Measurements from ENCODE around the gene SLTM.
A peak's percentile ranks its signal among the peaks of the same experiment; 100 is the strongest.

Gene SLTM

DNA sequence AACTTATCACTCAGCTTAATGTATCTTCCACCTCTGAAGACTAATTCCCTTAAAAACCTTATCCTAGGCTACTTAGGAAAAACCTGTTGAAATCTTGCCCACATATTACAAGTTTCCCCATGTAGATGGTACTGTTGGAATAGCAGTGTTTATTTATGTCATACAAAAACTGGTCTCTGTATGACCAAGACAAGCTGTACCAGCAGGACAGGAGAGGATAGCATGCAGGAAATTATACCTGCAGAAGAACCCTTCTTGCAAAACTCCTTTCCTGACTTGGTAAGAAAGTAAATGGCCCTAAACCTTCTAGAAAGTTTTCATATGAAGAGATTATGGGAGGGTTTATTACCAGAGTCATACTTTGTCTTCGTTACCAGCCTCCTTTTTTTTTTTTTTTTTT is 28.7 kb upstream of the SLTM start:
- Histone ChIP-seq H2BK5ac (ENCODE audit: low read depth, low read length, poor library complexity) (no peak overlapping the region), H3K27ac (ENCODE audit: low read depth, low read length) (no peak overlapping the region), H2BK120ac (ENCODE audit: insufficient read depth, low read length, poor library complexity) (no peak overlapping the region), H3K4me3 (ENCODE audit: low read depth, low read length) (no peak overlapping the region), H3K4me1 (ENCODE audit: control insufficient read depth in 1 of 2, insufficient read depth in 2 of 2, low read length in 2 of 2) (no peaks in the 10 kb centered on the region), H3K4me2 (ENCODE audit: low read length) (no peak overlapping the region), H3K9ac (ENCODE audit: low read length) (no peak overlapping the region), H3K79me2 (ENCODE audit: control insufficient read depth, insufficient read depth, low read length, poor library complexity) (no peaks in the 10 kb centered on the region), H2AFZ (ENCODE audit: insufficient read depth, low read length, poor library complexity) (no peak overlapping the region), H3K14ac (ENCODE audit: low read length) (no peak overlapping the region), H3K27me3 (ENCODE audit: insufficient read depth, low read length) (no peaks in the 10 kb centered on the region), H3K9me3 (ENCODE audit: insufficient read depth, low read depth, low read length) (no peaks in the 10 kb centered on the region), H3K79me1 (ENCODE audit: low read length) (no peaks in the 10 kb centered on the region), H3K23ac (ENCODE audit: low read length) (no peak overlapping the region), H4K12ac (ENCODE audit: low read depth, low read length) (no peak overlapping the region), H4K8ac (ENCODE audit: low read depth, low read length) (no peak overlapping the region), H4K91ac (ENCODE audit: low read depth, low read length) (no peak overlapping the region), H3K4ac (ENCODE audit: low read depth, low read length) (no peak overlapping the region), H3K36me3 (ENCODE audit: control insufficient read depth in 1 of 2, insufficient read depth in 2 of 2, low read length in 2 of 2) (no peaks in the 10 kb centered on the region), H2BK12ac (ENCODE audit: low read length) (no peak overlapping the region), H2AK5ac (ENCODE audit: low read length) (no peak overlapping the region), H3K18ac (ENCODE audit: low read length) (no peak overlapping the region)
- no CpG with 5 or more reads among the region's 1 CpG for WGBS (ENCODE audit: extremely low coverage, insufficient coverage, insufficient read length)
- DNase-seq: peak; percentile 61 to 84

DNA sequence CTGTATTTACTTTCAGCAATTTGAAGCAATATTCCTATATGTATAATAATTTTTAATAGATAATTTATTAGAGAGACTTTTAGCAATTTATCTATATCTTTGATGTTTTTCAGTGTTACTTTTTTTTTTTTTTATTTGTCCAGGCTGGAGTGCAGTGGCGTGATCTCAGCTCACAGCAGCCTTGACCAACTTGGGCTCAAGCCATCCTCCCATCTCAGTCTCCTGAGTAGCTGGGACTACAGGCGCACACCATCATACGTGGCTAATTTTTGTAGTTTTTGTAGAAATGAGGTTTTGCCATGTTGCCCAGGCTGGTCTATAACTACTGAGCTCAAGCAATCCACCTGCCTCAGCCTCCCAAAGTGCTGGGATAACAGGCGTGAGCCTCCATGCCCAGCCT is 25.3 kb upstream of the SLTM start:
- Histone ChIP-seq H3K79me2 (ENCODE audit: control insufficient read depth, insufficient read depth, low read length, poor library complexity) (no peaks in the 10 kb centered on the region), H2BK5ac (ENCODE audit: low read depth, low read length, poor library complexity) (no peak overlapping the region), H3K36me3 (ENCODE audit: control insufficient read depth in 1 of 2, insufficient read depth in 2 of 2, low read length in 2 of 2) (no peaks in the 10 kb centered on the region), H3K4me2 (ENCODE audit: low read length) (no peak overlapping the region), H4K91ac (ENCODE audit: low read depth, low read length) (no peak overlapping the region), H2AFZ (ENCODE audit: insufficient read depth, low read length, poor library complexity) (no peak overlapping the region), H3K27me3 (ENCODE audit: insufficient read depth, low read length) (no peaks in the 10 kb centered on the region), H3K18ac (ENCODE audit: low read length) (no peak overlapping the region), H4K12ac (ENCODE audit: low read depth, low read length) (no peak overlapping the region), H2AK5ac (ENCODE audit: low read length) (no peak overlapping the region), H3K9ac (ENCODE audit: low read length) (no peak overlapping the region), H3K4me1 (ENCODE audit: control insufficient read depth in 1 of 2, insufficient read depth in 2 of 2, low read length in 2 of 2) (no peaks in the 10 kb centered on the region), H3K9me3 (ENCODE audit: insufficient read depth, low read depth, low read length) (no peaks in the 10 kb centered on the region), H3K27ac (ENCODE audit: low read depth, low read length) (no peak overlapping the region), H4K8ac (ENCODE audit: low read depth, low read length) (no peak overlapping the region), H3K14ac (ENCODE audit: low read length) (no peak overlapping the region), H3K4me3 (ENCODE audit: low read depth, low read length) (no peak overlapping the region), H3K4ac (ENCODE audit: low read depth, low read length) (no peak overlapping the region), H2BK12ac (ENCODE audit: low read length) (no peak overlapping the region), H3K79me1 (ENCODE audit: low read length) (no peaks in the 10 kb centered on the region), H3K23ac (ENCODE audit: low read length) (no peak overlapping the region), H2BK120ac (ENCODE audit: insufficient read depth, low read length, poor library complexity) (no peak overlapping the region)
- WGBS (ENCODE audit: extremely low coverage, insufficient coverage, insufficient read length): no CpG with 5 or more reads among the region's 4 CpGs
- no peak for DNase-seq

DNA sequence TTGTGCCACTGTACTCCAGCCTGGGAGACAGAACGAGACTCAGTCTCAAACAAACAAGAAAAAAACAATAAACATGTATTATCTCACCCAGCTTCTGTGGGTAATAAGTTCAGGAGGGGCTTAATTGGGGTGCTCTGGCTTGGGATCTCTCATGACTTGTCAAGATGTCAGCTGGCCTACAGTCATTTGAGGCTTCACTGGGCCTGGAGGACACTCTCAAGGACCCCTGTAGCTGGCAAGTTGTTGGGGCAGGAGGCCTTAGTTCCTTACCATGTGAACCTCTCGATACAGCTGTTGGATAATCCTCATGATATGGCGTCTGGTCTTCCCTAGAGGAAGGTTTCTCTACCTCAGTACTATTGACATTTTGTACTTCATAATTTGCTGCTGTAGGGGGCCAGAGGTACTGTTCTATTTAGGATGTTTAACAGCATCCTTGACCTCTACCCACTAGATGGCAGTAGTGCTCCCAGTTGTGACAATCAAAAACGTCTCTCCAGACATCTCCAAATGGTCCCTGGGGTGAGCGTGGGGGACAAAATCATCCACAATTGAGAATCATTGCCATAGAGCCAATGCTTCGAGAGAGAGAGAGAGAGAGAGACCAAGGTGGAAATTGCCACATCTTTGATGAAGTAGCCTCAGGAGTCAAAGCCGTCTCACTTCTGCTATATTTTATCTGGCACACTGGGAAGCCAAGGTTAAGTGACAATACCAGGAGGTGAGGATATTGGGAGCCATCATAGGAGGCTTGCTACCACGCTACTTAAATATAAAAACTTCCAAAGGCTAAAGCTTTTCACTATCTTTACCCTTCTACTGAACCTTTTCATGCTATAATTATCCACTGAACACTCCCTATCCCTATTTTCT is 23.9 kb upstream of the SLTM start:
- Histone ChIP-seq H4K12ac (ENCODE audit: low read depth, low read length) (no peak overlapping the region), H4K91ac (ENCODE audit: low read depth, low read length) (no peak overlapping the region), H3K9me3 (ENCODE audit: insufficient read depth, low read depth, low read length) (no peaks in the 10 kb centered on the region), H3K4me3 (ENCODE audit: low read depth, low read length) (no peak overlapping the region), H3K18ac (ENCODE audit: low read length) (no peak overlapping the region), H2BK5ac (ENCODE audit: low read depth, low read length, poor library complexity) (no peak overlapping the region), H3K4me1 (ENCODE audit: control insufficient read depth in 1 of 2, insufficient read depth in 2 of 2, low read length in 2 of 2) (peaks cover under 1 to 2% of the 10 kb centered on the region in 2 experiments), H3K9ac (ENCODE audit: low read length) (no peak overlapping the region), H3K27me3 (ENCODE audit: insufficient read depth, low read length) (no peaks in the 10 kb centered on the region), H2AFZ (ENCODE audit: insufficient read depth, low read length, poor library complexity) (no peak overlapping the region), H3K4me2 (ENCODE audit: low read length) (no peak overlapping the region), H2BK120ac (ENCODE audit: insufficient read depth, low read length, poor library complexity) (no peak overlapping the region), H2AK5ac (ENCODE audit: low read length) (no peak overlapping the region), H2BK12ac (ENCODE audit: low read length) (peak overlapping the region; percentile 66), H3K23ac (ENCODE audit: low read length) (no peak overlapping the region), H3K36me3 (ENCODE audit: control insufficient read depth in 1 of 2, insufficient read depth in 2 of 2, low read length in 2 of 2) (no peaks in the 10 kb centered on the region), H4K8ac (ENCODE audit: low read depth, low read length) (peak overlapping the region; percentile 56), H3K79me2 (ENCODE audit: control insufficient read depth, insufficient read depth, low read length, poor library complexity) (no peaks in the 10 kb centered on the region), H3K14ac (ENCODE audit: low read length) (no peak overlapping the region), H3K79me1 (ENCODE audit: low read length) (peaks cover 2% of the 10 kb centered on the region), H3K27ac (ENCODE audit: low read depth, low read length) (no peak overlapping the region), H3K4ac (ENCODE audit: low read depth, low read length) (no peak overlapping the region)
- WGBS (ENCODE audit: extremely low coverage, insufficient coverage, insufficient read length): no CpG with 5 or more reads among the region's 8 CpGs
- peak; percentile 45 to 91 for DNase-seq

DNA sequence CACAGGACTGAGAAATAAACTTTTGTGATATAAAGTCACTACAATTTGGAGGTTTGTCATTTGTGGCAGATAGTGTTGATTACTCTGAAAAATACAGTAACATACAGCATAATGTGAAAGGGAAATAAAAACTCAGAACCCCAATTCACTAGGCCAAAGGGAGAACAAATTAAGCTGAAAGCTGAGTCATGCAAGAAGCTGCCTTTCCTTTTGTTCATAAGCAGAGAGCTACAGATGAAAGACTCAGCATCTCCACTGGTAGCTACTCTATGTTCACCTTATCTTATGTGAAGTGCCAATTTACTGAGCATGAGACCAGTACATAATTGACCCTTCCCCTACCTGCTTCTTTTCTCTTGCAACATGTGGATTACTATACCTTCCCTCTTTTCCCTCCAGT is 19.3 kb upstream of the SLTM start:
- DNase-seq: peak; percentile 37 to 72
- Histone ChIP-seq H3K4me1 (ENCODE audit: control insufficient read depth in 1 of 2, insufficient read depth in 2 of 2, low read length in 2 of 2) (peaks cover 4 to 6% of the 10 kb centered on the region in 2 experiments), H2BK5ac (ENCODE audit: low read depth, low read length, poor library complexity) (no peak overlapping the region), H3K4me3 (ENCODE audit: low read depth, low read length) (no peak overlapping the region), H3K79me1 (ENCODE audit: low read length) (peaks cover 6% of the 10 kb centered on the region), H4K8ac (ENCODE audit: low read depth, low read length) (no peak overlapping the region), H4K91ac (ENCODE audit: low read depth, low read length) (no peak overlapping the region), H3K27ac (ENCODE audit: low read depth, low read length) (peak overlapping the region; percentile 68), H2BK12ac (ENCODE audit: low read length) (no peak overlapping the region), H2AK5ac (ENCODE audit: low read length) (no peak overlapping the region), H3K14ac (ENCODE audit: low read length) (no peak overlapping the region), H3K9ac (ENCODE audit: low read length) (no peak overlapping the region), H3K4me2 (ENCODE audit: low read length) (no peak overlapping the region), H4K12ac (ENCODE audit: low read depth, low read length) (no peak overlapping the region), H3K36me3 (ENCODE audit: control insufficient read depth in 1 of 2, insufficient read depth in 2 of 2, low read length in 2 of 2) (no peaks in the 10 kb centered on the region), H2BK120ac (ENCODE audit: insufficient read depth, low read length, poor library complexity) (peak overlapping the region; percentile 91), H3K27me3 (ENCODE audit: insufficient read depth, low read length) (no peaks in the 10 kb centered on the region), H3K9me3 (ENCODE audit: insufficient read depth, low read depth, low read length) (no peaks in the 10 kb centered on the region), H3K18ac (ENCODE audit: low read length) (no peak overlapping the region), H3K23ac (ENCODE audit: low read length) (no peak overlapping the region), H2AFZ (ENCODE audit: insufficient read depth, low read length, poor library complexity) (no peak overlapping the region), H3K79me2 (ENCODE audit: control insufficient read depth, insufficient read depth, low read length, poor library complexity) (no peaks in the 10 kb centered on the region), H3K4ac (ENCODE audit: low read depth, low read length) (no peak overlapping the region)

All from trophoblast cell (in vitro differentiated cells and primary cell).